GM23338 (cell line): ENCODE results near the gene SNAPIN. TPM values are rescaled to one million over a fixed set of nuclear protein-coding genes. Genes with fewer than 3 reads are reported as not detected.

ENCODE experiments used
- ATAC-seq: fragments of 200-7000 bp; cut with Tn5 transposase; 3 replicates; pipeline ENCODE4 v1.9.1; 2020
- DNase-seq: peaks from one replicate; pipeline ENCODE4 v3.0.0-alpha.2; 2015; ENCODE audit warnings: low spot score
- H2AFZ ChIP-seq: fragments of 200-600 bp; sonication (generic); 2 replicates; pipeline ENCODE4 v1.8.0; 2016; ENCODE audit warnings: antibody characterized with exemption, mild to moderate bottlenecking, moderate library complexity
- H3F3A ChIP-seq: fragments of 200-600 bp; sonication (generic); replicated peaks from 2 replicates; pipeline ENCODE4 v1.8.0; 2017; ENCODE audit warnings: antibody characterized with exemption, mixed run types, low read depth
- H3K27ac ChIP-seq: fragments of 200-600 bp; sonication (generic); 2 replicates; pipeline ENCODE4 v1.6.1; 2016; ENCODE audit warnings: low read depth
- H3K27me3 ChIP-seq: fragments of 200-600 bp; sonication (generic); 2 replicates; pipeline ENCODE4 v1.8.0; 2016; ENCODE audit warnings: mild to moderate bottlenecking, mixed run types, moderate library complexity; ENCODE audit not compliant: insufficient read depth
- H3K36me3 ChIP-seq: fragments of 200-600 bp; sonication (generic); 2 replicates; pipeline ENCODE4 v1.8.0; 2016; ENCODE audit warnings: mild to moderate bottlenecking; ENCODE audit not compliant: insufficient read depth
- H3K4me1 ChIP-seq: fragments of 200-600 bp; sonication (generic); 2 replicates; pipeline ENCODE4 v1.8.0; 2016; ENCODE audit warnings: mild to moderate bottlenecking, moderate library complexity; ENCODE audit not compliant: insufficient read depth
- H3K4me2 ChIP-seq: fragments of 200-600 bp; sonication (generic); 2 replicates; pipeline ENCODE4 v1.7.1; 2017; ENCODE audit warnings: mixed run types
- H3K4me3 ChIP-seq: fragments of 200-600 bp; sonication (generic); 2 replicates; pipeline ENCODE4 v1.6.1; 2016; ENCODE audit warnings: mixed run types
- H3K79me2 ChIP-seq: fragments of 200-600 bp; sonication (generic); replicated peaks from 2 replicates; pipeline ENCODE4 v1.8.0; 2017; ENCODE audit warnings: mild to moderate bottlenecking; ENCODE audit not compliant: insufficient read depth
- H3K9me2 ChIP-seq: fragments of 200-600 bp; sonication (generic); 2 replicates; pipeline ENCODE4 v1.8.0; 2017; ENCODE audit not compliant: insufficient read depth
- H4K20me1 ChIP-seq: fragments of 200-600 bp; sonication (generic); replicated peaks from 2 replicates; pipeline ENCODE4 v1.8.0; 2017; ENCODE audit warnings: mild to moderate bottlenecking; ENCODE audit not compliant: insufficient read depth
- H3K27ac Mint-ChIP-seq: 2 replicates; pipeline ENCODE4 v1.8.0; 2020; ENCODE audit warnings: inconsistent platforms, mild to moderate bottlenecking, moderate library complexity, mixed read lengths
- H3K27me3 Mint-ChIP-seq: 3 replicates; pipeline ENCODE4 v1.8.0; 2022; ENCODE audit warnings: low read depth, mild to moderate bottlenecking, moderate library complexity, mixed read lengths, inconsistent platforms; ENCODE audit not compliant: insufficient read depth, poor library complexity
- H3K36me3 Mint-ChIP-seq: 3 replicates; pipeline ENCODE4 v1.8.0; 2021; ENCODE audit warnings: low read depth, mild to moderate bottlenecking, inconsistent platforms, moderate library complexity, mixed read lengths
- H3K4me1 Mint-ChIP-seq: 3 replicates; pipeline ENCODE4 v1.8.0; 2020; ENCODE audit warnings: mild to moderate bottlenecking, inconsistent platforms, mixed read lengths
- H3K4me3 Mint-ChIP-seq: 3 replicates; pipeline ENCODE4 v1.8.0; 2021; ENCODE audit warnings: moderate library complexity, mild to moderate bottlenecking, inconsistent platforms, mixed read lengths
- H3K9me3 Mint-ChIP-seq: 3 replicates; pipeline ENCODE4 v1.8.0; 2020; ENCODE audit warnings: moderate library complexity, mild to moderate bottlenecking, inconsistent platforms, mixed read lengths
- ETS1 ChIP-seq: IDR thresholded peaks from 2 replicates; pipeline ENCODE4 v1.6.1; 2016; ENCODE audit warnings: antibody characterized with exemption
- EZH2 ChIP-seq: fragments of 200-600 bp; sonication (generic); IDR thresholded peaks from one replicate; pipeline ENCODE4 v1.8.0; 2017; ENCODE audit warnings: antibody characterized with exemption, mild to moderate bottlenecking, low read depth; ENCODE audit not compliant: unreplicated experiment
- EZH2phosphoT487 ChIP-seq: fragments of 200-600 bp; sonication (generic); IDR thresholded peaks from one replicate; pipeline ENCODE4 v1.8.1; 2018; ENCODE audit warnings: antibody characterized with exemption; ENCODE audit not compliant: unreplicated experiment
- JUNB ChIP-seq: IDR thresholded peaks from one replicate; pipeline ENCODE4 v1.6.1; 2016; ENCODE audit warnings: antibody characterized with exemption; ENCODE audit not compliant: unreplicated experiment
- ZNF114 ChIP-seq: fragments of 250-450 bp; sonication (Bioruptor Pico); IDR thresholded peaks from 2 replicates; pipeline ENCODE4 v1.5.0; 2020; ENCODE audit warnings: mild to moderate bottlenecking, moderate library complexity
- polyA plus RNA-seq: library from polyadenylated mRNA; unstranded; fragments of >200 nt; fragmentation: Nextera tagmentation; extraction: Ambion mirVana; gene quantifications from 2 replicates; pipeline ENCODE4 v1.2.1, GENCODE V29; 2016
- total RNA-seq: library from RNA; depleted of rRNA; stranded (reverse); fragments of >200 nt; shearing (Covaris generic); gene quantifications from 2 replicates; pipeline ENCODE4 v1.2.3, GENCODE V29; 2014

SNAPIN gene
- total and polyA plus RNA-seq, 2 experiments from 2014 or later: 25.6 to 48.5 TPM

GRCh38 chr1:153677718-153678518 lies 19.4 kb downstream of the SNAPIN start (continued):
- TF ChIP-seq ETS1: no peak
- no peak for TF ChIP-seq EZH2phosphoT487

DNA sequence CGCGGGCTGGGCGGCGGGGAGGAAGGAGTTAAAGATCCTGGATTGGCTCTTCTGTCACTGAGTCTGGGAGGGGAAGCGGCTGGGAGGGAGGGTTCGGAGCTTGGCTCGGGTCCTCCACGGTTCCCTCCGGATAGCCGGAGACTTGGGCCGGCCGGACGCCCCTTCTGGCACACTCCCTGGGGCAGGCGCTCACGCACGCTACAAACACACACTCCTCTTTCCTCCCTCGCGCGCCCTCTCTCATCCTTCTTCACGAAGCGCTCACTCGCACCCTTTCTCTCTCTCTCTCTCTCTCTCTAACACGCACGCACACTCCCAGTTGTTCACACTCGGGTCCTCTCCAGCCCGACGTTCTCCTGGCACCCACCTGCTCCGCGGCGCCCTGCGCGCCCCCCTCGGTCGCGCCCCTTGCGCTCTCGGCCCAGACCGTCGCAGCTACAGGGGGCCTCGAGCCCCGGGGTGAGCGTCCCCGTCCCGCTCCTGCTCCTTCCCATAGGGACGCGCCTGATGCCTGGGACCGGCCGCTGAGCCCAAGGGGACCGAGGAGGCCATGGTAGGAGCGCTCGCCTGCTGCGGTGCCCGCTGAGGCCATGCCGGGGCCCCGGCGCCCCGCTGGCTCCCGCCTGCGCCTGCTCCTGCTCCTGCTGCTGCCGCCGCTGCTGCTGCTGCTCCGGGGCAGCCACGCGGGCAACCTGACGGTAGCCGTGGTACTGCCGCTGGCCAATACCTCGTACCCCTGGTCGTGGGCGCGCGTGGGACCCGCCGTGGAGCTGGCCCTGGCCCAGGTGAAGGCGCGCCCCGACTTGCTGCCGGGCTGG lies 20.2 kb downstream of the SNAPIN start, which contains the start of gene NPR1:
TSS of gene NPR1 (plus strand) at position 170 of the 818 bp plus-strand sequence. CDS start at position 591, 421 bp downstream.
- H2AFZ ChIP-seq: peak within 1 kb of the TSS; percentile 98
- peak; percentile 59 for TF ChIP-seq EZH2
- TF ChIP-seq EZH2phosphoT487: no peak
- TF ChIP-seq ZNF114 (CRISPR knock-in tag): no peak
- peak; percentile 68 for ATAC-seq

GRCh38 chr1:153679337-153680119 lies 21.0 kb downstream of the SNAPIN start:
- Histone ChIP-seq H3F3A (peaks cover 7% of the 10 kb centered on the region), H3K4me3 (peak overlapping the region; percentile 85), H3K36me3 (no peaks in the 10 kb centered on the region), H2AFZ (peak overlapping the region; percentile 98), H3K27me3 (peaks cover 35% of the 10 kb centered on the region), H3K27ac (no peak overlapping the region), H3K4me2 (peak overlapping the region; percentile 99), H3K79me2 (no peaks in the 10 kb centered on the region), H4K20me1 (no peaks in the 10 kb centered on the region), H3K9me2 (no peaks in the 10 kb centered on the region), H3K4me1 (peaks cover 6% of the 10 kb centered on the region)
- Mint-ChIP-seq H3K27ac (peak overlapping the region; percentile 22; the same call in 1 of the 2 replicates), H3K4me1 (peaks cover 24% of the 10 kb centered on the region), H3K36me3 (peaks cover 25% of the 10 kb centered on the region), H3K9me3 (no peaks in the 10 kb centered on the region; the same call in 1 of the 3 replicates), H3K27me3 (peaks cover 24% of the 10 kb centered on the region), H3K4me3 (peak overlapping the region; percentile 84)
- DNase-seq (peak; percentile 57), ATAC-seq (peak; percentile 41)
- TF ChIP-seq JUNB: no peak

More for the DNA sequence above, 20.2 kb downstream of the SNAPIN start, which contains the start of gene NPR1:
- peak; percentile 78 for DNase-seq
- Histone ChIP-seq H4K20me1 (no peaks in the 10 kb centered on the region), H3K9me2 (no peaks in the 10 kb centered on the region), H3F3A (peaks cover 7% of the 10 kb centered on the region), H3K4me1 (peaks cover 6% of the 10 kb centered on the region), H3K27ac (no peak within 1 kb of the TSS), H3K4me3 (peak within 1 kb of the TSS; percentile 85), H3K27me3 (peaks cover 35% of the 10 kb centered on the region), H3K79me2 (no peaks in the 10 kb centered on the region), H3K4me2 (peak within 1 kb of the TSS; percentile 99), H3K36me3 (no peaks in the 10 kb centered on the region)
- Mint-ChIP-seq H3K4me1 (peaks cover 24% of the 10 kb centered on the region), H3K27ac (no peak within 1 kb of the TSS), H3K9me3 (no peaks in the 10 kb centered on the region; the same call in 2 of the 3 replicates), H3K27me3 (peaks cover 25% of the 10 kb centered on the region), H3K36me3 (peaks cover 21% of the 10 kb centered on the region), H3K4me3 (peak within 1 kb of the TSS; percentile 84)
